ENCODE data around the gene LMNTD1.

Gene LMNTD1

DNA sequence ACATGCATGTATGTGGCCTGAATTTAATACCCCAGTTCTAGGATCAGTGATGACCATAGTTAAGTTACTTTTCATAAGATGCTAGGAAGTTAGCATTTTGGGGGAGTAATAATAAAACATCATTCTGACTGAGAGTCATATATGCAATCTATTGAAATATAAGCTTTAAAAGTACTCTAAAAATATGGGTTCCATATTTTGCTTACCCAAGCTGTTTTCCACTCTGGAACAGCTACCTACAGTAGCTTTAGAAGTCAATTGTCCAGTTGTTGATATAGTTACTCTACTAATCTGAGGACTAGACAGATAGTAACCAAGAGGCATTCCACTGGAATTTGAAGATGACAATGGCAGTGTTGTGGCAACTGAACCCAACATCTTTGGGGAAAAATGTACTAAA is 4.0 kb downstream of the LMNTD1 start:
- TF ChIP-seq TAF1 (IDR thresholded peaks at IDR 0.05; ENCODE audit: borderline replicate concordance, low read depth, low read length) (no peak), POLR2AphosphoS5 (IDR thresholded peaks at IDR 0.05; ENCODE audit: low read depth, low read length) (no peak), POLR2A (IDR thresholded peaks at IDR 0.05; ENCODE audit: low read depth, low read length) (no peak)

GRCh38 chr12:25546318-25546717 is 6.8 kb downstream of the LMNTD1 start:
- FAIRE-seq (no peak), DNase-seq (ENCODE audit: insufficient read length) (no peak)
- no peak for TF ChIP-seq POLR2AphosphoS5 (IDR thresholded peaks at IDR 0.05; ENCODE audit: low read depth, low read length)
- no peak for TF ChIP-seq POLR2A (IDR thresholded peaks at IDR 0.05; ENCODE audit: low read depth, low read length)
- TF ChIP-seq TAF1 (IDR thresholded peaks at IDR 0.05; ENCODE audit: borderline replicate concordance, low read depth, low read length): no peak

More for the DNA sequence above, 4.0 kb downstream of the LMNTD1 start:
- DNase-seq (ENCODE audit: insufficient read length) (no peak), FAIRE-seq (no peak)

DNA sequence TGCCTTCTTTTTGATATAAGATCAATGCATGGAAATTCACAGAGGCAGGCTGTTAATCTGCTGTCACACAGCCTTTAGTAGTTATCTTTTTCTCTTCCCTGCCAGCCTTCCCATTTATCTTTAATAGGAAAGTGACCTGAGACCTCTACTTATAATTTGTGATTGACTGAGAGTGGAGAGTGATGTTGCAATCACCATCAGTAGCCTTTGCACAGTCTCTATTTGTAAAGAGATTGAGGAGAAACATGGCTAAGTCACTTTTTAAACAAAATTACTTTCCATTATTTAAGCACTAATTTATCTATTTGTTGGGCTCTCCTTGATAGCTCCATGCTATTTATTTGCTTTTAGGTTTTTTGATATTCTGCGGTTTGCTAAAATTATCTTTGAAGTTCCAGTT is 19.9 kb downstream of the LMNTD1 start:
- DNase-seq (ENCODE audit: insufficient read length) (no peak), FAIRE-seq (no peak)
- TF ChIP-seq TAF1 (IDR thresholded peaks at IDR 0.05; ENCODE audit: borderline replicate concordance, low read depth, low read length) (no peak), POLR2AphosphoS5 (IDR thresholded peaks at IDR 0.05; ENCODE audit: low read depth, low read length) (no peak), POLR2A (IDR thresholded peaks at IDR 0.05; ENCODE audit: low read depth, low read length) (no peak)

GRCh38 chr12:25531502-25532052 is 21.5 kb downstream of the LMNTD1 start:
- no peak for DNase-seq (ENCODE audit: insufficient read length)
- no peak for FAIRE-seq
- TF ChIP-seq POLR2A (IDR thresholded peaks at IDR 0.05; ENCODE audit: low read depth, low read length): no peak
- TF ChIP-seq TAF1 (IDR thresholded peaks at IDR 0.05; ENCODE audit: borderline replicate concordance, low read depth, low read length): no peak
- TF ChIP-seq POLR2AphosphoS5 (IDR thresholded peaks at IDR 0.05; ENCODE audit: low read depth, low read length): no peak

- FAIRE-seq: no peak
- no peak for TF ChIP-seq POLR2AphosphoS5 (IDR thresholded peaks at IDR 0.05; ENCODE audit: low read depth, low read length)
- no peak for TF ChIP-seq TAF1 (IDR thresholded peaks at IDR 0.05; ENCODE audit: borderline replicate concordance, low read depth, low read length)
- no peak for TF ChIP-seq POLR2A (IDR thresholded peaks at IDR 0.05; ENCODE audit: low read depth, low read length)
- DNase-seq (ENCODE audit: insufficient read length): no peak
Measured at GRCh38 chr12:25529738-25530137, 23.3 kb downstream of the LMNTD1 start.

GRCh38 chr12:25526778-25527177 is 26.3 kb downstream of the LMNTD1 start:
- TF ChIP-seq TAF1 (IDR thresholded peaks at IDR 0.05; ENCODE audit: borderline replicate concordance, low read depth, low read length) (no peak), POLR2AphosphoS5 (IDR thresholded peaks at IDR 0.05; ENCODE audit: low read depth, low read length) (no peak), POLR2A (IDR thresholded peaks at IDR 0.05; ENCODE audit: low read depth, low read length) (no peak)
- FAIRE-seq (no peak), DNase-seq (ENCODE audit: insufficient read length) (no peak)

DNA sequence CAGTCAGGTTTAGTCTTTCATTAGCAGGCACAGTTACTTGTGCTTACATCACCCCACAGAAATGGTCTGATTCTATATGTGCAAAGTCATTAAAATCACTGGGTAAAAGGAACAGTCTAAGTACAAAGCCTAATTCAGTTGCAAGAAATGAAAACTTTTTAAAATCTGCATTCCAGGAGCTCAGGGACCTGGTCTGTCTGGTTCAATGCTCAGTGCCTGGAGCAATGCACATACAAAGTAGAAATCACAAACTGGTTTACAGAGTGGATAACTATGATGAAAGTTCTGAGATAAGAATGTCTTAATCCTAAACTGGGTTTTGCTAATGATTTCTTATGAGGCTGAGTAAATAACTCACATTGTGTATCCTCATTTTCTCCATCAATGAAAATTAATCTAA is 28.7 kb downstream of the LMNTD1 start:
- TF ChIP-seq POLR2A (IDR thresholded peaks at IDR 0.05; ENCODE audit: low read depth, low read length): no peak
- TF ChIP-seq POLR2AphosphoS5 (IDR thresholded peaks at IDR 0.05; ENCODE audit: low read depth, low read length): no peak
- no peak for TF ChIP-seq TAF1 (IDR thresholded peaks at IDR 0.05; ENCODE audit: borderline replicate concordance, low read depth, low read length)
- FAIRE-seq: no peak

GRCh38 chr12:25521625-25522256 is 31.3 kb downstream of the LMNTD1 start:
- DNase-seq (ENCODE audit: insufficient read length) (no peak), FAIRE-seq (no peak)
- TF ChIP-seq TAF1 (IDR thresholded peaks at IDR 0.05; ENCODE audit: borderline replicate concordance, low read depth, low read length) (no peak), POLR2A (IDR thresholded peaks at IDR 0.05; ENCODE audit: low read depth, low read length) (no peak), POLR2AphosphoS5 (IDR thresholded peaks at IDR 0.05; ENCODE audit: low read depth, low read length) (no peak)

More for the DNA sequence above, 28.7 kb downstream of the LMNTD1 start:
- no peak for DNase-seq (ENCODE audit: insufficient read length)

DNA sequence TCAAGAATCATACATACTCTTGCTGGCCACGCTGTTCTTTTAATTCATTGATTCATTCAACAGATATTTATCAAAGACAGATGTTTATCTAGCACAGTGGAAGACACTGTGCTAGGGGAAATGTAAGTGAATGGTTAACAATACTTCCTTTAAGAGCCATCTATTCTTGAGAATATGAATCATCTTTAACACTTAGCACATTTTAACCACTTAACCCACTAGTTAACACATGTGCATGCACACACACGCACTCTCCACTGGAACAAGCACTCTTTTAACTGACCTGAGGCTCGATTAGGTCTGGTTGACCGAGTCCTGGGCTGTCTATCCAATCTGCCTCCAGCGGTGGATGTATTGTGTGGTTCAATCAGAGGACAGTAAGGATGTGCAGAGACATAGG is 34.6 kb downstream of the LMNTD1 start:
- no peak for TF ChIP-seq TAF1 (IDR thresholded peaks at IDR 0.05; ENCODE audit: borderline replicate concordance, low read depth, low read length)
- no peak for TF ChIP-seq POLR2AphosphoS5 (IDR thresholded peaks at IDR 0.05; ENCODE audit: low read depth, low read length)
- no peak for TF ChIP-seq POLR2A (IDR thresholded peaks at IDR 0.05; ENCODE audit: low read depth, low read length)
- FAIRE-seq: no peak
- DNase-seq (ENCODE audit: insufficient read length): no peak

DNA sequence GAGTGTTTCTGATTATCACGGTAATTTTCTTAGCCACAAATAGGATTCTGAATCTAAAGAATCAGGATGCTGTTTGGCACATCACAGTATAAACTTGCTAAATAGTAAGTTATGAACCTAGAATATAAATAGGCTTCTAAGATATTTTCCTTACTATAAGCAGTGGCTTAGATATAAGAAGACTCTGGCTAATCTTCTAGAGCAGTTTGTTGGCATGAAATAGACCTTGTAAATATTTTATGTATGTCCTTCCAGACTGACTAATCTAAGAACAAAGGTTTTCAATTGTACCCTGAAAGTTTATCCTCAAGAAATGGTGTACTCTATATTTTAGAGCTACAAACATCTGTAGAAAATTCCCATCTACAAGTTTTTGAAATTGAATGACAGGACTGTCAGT is 48.3 kb downstream of the LMNTD1 start:
- no peak for FAIRE-seq
- TF ChIP-seq TAF1 (IDR thresholded peaks at IDR 0.05; ENCODE audit: borderline replicate concordance, low read depth, low read length): no peak
- TF ChIP-seq POLR2A (IDR thresholded peaks at IDR 0.05; ENCODE audit: low read depth, low read length): no peak
- TF ChIP-seq POLR2AphosphoS5 (IDR thresholded peaks at IDR 0.05; ENCODE audit: low read depth, low read length): no peak
- DNase-seq (ENCODE audit: insufficient read length): no peak

DNA sequence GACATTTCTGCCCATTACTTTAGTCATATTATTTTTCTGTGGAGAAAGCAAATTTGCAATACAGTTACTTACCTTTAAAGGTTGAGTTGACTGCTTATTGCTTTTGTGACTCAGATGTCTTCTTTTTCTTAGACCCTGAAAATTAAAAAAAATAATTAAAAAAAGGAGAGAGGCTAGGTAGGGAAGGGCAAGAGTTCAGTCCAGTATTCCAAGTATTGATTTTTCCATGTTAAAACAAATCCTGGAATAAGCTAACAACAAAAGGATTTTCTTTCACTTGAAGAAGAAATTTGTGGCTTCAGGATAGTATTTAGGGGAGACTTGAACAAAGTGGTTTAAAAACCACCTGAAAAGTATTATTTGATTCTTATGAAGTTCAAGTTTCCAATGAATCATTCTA is 49.4 kb downstream of the LMNTD1 start:
- FAIRE-seq (no peak), DNase-seq (ENCODE audit: insufficient read length) (no peak)
- no peak for TF ChIP-seq TAF1 (IDR thresholded peaks at IDR 0.05; ENCODE audit: borderline replicate concordance, low read depth, low read length)
- TF ChIP-seq POLR2A (IDR thresholded peaks at IDR 0.05; ENCODE audit: low read depth, low read length): no peak
- TF ChIP-seq POLR2AphosphoS5 (IDR thresholded peaks at IDR 0.05; ENCODE audit: low read depth, low read length): no peak

DNA sequence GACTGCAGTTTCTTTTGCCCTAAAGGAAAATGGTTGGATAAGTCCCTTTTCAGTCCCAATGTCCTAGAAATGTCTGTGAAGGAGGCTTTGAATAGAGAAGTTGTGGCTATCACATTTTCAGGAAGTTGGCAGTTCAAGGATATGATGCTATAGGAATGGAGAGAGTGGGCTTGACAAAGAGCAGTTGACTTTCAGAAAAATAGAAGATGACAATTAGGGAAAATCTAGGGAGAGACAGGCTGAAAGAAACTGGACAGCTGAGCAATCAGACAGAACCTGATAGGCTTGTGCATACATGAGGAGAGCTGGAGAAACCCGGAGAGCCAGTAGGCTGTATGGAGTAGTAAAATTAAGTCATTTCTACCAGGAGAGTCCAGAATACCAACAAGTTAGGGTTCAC is 50.5 kb downstream of the LMNTD1 start:
- TF ChIP-seq TAF1 (IDR thresholded peaks at IDR 0.05; ENCODE audit: borderline replicate concordance, low read depth, low read length) (no peak), POLR2AphosphoS5 (IDR thresholded peaks at IDR 0.05; ENCODE audit: low read depth, low read length) (no peak), POLR2A (IDR thresholded peaks at IDR 0.05; ENCODE audit: low read depth, low read length) (no peak)
- FAIRE-seq (no peak), DNase-seq (ENCODE audit: insufficient read length) (no peak)

Data from GM12892 (cell line).